OCI-LY3 (cell line): ENCODE measurements around the gene RASL11A.

Source experiments
- CTCF ChIP-seq: fragments of 200-600, 300-600 bp; sonication (generic); IDR thresholded peaks from 2 replicates; pipeline ENCODE4 v1.5.1; 2014; ENCODE audit warnings: antibody characterized with exemption, low read length, low read depth
- EZH2phosphoT487 ChIP-seq: fragments of 200-600 bp; shearing (Covaris generic); IDR thresholded peaks from 2 replicates; pipeline ENCODE4 v1.6.1; 2018; ENCODE audit warnings: antibody characterized with exemption, mixed run types, low read depth

GRCh38 chr13:27288392-27288791, 17.8 kb downstream of the RASL11A start:
- TF ChIP-seq CTCF (no peak), EZH2phosphoT487 (no peak)
